Natural killer cell treated with Interleukin-12 subunit alpha and Interleukin-12 subunit beta and Interleukin-15 and Interleukin-18, amount 100 ng/mL, for 72 hours (primary cell): ENCODE results near the gene TBC1D2B. TPM values are rescaled to one million over a fixed set of nuclear protein-coding genes. Genes with fewer than 3 reads are reported as not detected.

Source experiments
- ATAC-seq, 2 donors: fragments of 150-1000 bp; cut with Tn5 transposase in 1 of 2; sonication (Bioruptor Pico), chemical (Tn5 transposase) in 1 of 2; 2 replicates each; pipeline ENCODE4 v1.10.0; 2021
- DNase-seq: peaks from one replicate; pipeline ENCODE4 v3.0.0; 2022; ENCODE audit warnings: low spot score
- H3K27ac Mint-ChIP-seq, 2 donors: 1 replicate in 1 of 2; 2 replicates in 1 of 2; pipeline ENCODE4 v1.8.0; 2022; ENCODE audit warnings: mixed read lengths in 2 of 2, mild to moderate bottlenecking in 1 of 2, moderate library complexity in 1 of 2
- H3K27me3 Mint-ChIP-seq, 2 donors: 1 replicate in 1 of 2; 2 replicates in 1 of 2; pipeline ENCODE4 v1.8.0; 2022; ENCODE audit warnings: mixed read lengths in 2 of 2
- H3K36me3 Mint-ChIP-seq: one replicate; pipeline ENCODE4 v1.8.0; 2022; ENCODE audit warnings: mixed read lengths
- H3K4me1 Mint-ChIP-seq, 2 donors: 1 replicate in 1 of 2; 2 replicates in 1 of 2; pipeline ENCODE4 v1.8.0; 2022; ENCODE audit warnings: low read depth in 2 of 2, mixed read lengths in 2 of 2, mild to moderate bottlenecking in 1 of 2
- H3K4me3 Mint-ChIP-seq: one replicate; pipeline ENCODE4 v1.8.0; 2022; ENCODE audit warnings: mixed read lengths
- H3K9me3 Mint-ChIP-seq: 2 replicates; pipeline ENCODE4 v1.8.0; 2022; ENCODE audit warnings: mixed read lengths
- total RNA-seq, 2 donors: library from RNA; stranded (reverse); gene quantifications; one replicate each; pipeline ENCODE4 v1.2.3, GENCODE V29; 2022

TBC1D2B gene
- total RNA-seq, 2 donors from 2014 or later = 54.1 to 97.0 TPM

- ATAC-seq = no peak
- DNase-seq = no peak
- Mint-ChIP-seq H3K27ac (peak overlapping the region; percentile 49 to 57), H3K27me3 (no peaks in the 10 kb centered on the region), H3K4me1 (peaks cover 4 to 15% of the 10 kb centered on the region in 2 donors), H3K4me3 (no peak overlapping the region), H3K36me3 (peaks cover 33% of the 10 kb centered on the region), H3K9me3 (no peaks in the 10 kb centered on the region)
Observed at GRCh38 chr15:78018445-78018844, 59.1 kb downstream of the TBC1D2B start.

GRCh38 chr15:78016860-78017259 is 60.7 kb downstream of the TBC1D2B start:
- no peak for DNase-seq
- no peak for ATAC-seq
- Mint-ChIP-seq H3K27ac (no peak overlapping the region), H3K4me1 (peaks cover 4 to 15% of the 10 kb centered on the region in 2 donors), H3K36me3 (peaks cover 38% of the 10 kb centered on the region), H3K27me3 (no peaks in the 10 kb centered on the region), H3K4me3 (no peak overlapping the region), H3K9me3 (no peaks in the 10 kb centered on the region)

- peaks cover 0 to 7% of the 10 kb centered on the region in 2 donors for H3K4me1 Mint-ChIP-seq
- ATAC-seq = no peak
- no peak for DNase-seq
- no peaks in the 10 kb centered on the region for H3K27me3 Mint-ChIP-seq
- no peak overlapping the region for H3K4me3 Mint-ChIP-seq
- H3K36me3 Mint-ChIP-seq = peaks cover 33% of the 10 kb centered on the region
- no peaks in the 10 kb centered on the region for H3K9me3 Mint-ChIP-seq
- H3K27ac Mint-ChIP-seq = no peak overlapping the region
Observed at GRCh38 chr15:78012643-78013077, 64.9 kb downstream of the TBC1D2B start.

- Mint-ChIP-seq H3K4me1 (peaks cover 5 to 17% of the 10 kb centered on the region in 2 donors), H3K9me3 (no peaks in the 10 kb centered on the region), H3K4me3 (no peak overlapping the region), H3K27ac (no peak overlapping the region), H3K27me3 (no peaks in the 10 kb centered on the region), H3K36me3 (peaks cover 28% of the 10 kb centered on the region)
- DNase-seq (no peak), ATAC-seq (no peak)
Observed at GRCh38 chr15:78010067-78010466, 67.4 kb downstream of the TBC1D2B start.

- no peaks in the 10 kb centered on the region for H3K9me3 Mint-ChIP-seq
- H3K4me3 Mint-ChIP-seq = no peak overlapping the region
- ATAC-seq (no peak), DNase-seq (no peak)
- no peaks in the 10 kb centered on the region for H3K27me3 Mint-ChIP-seq
- peaks cover 5 to 17% of the 10 kb centered on the region in 2 donors for H3K4me1 Mint-ChIP-seq
- no peak overlapping the region for H3K27ac Mint-ChIP-seq
- H3K36me3 Mint-ChIP-seq = peaks cover 16% of the 10 kb centered on the region
Observed at GRCh38 chr15:78007964-78008886, 69.3 kb downstream of the TBC1D2B start.

- ATAC-seq (no peak), DNase-seq (no peak)
- Mint-ChIP-seq H3K4me3 (no peak overlapping the region), H3K9me3 (no peaks in the 10 kb centered on the region), H3K27me3 (no peaks in the 10 kb centered on the region), H3K4me1 (peaks cover 5 to 17% of the 10 kb centered on the region in 2 donors), H3K36me3 (peaks cover 18% of the 10 kb centered on the region), H3K27ac (peak overlapping the region in 1 of 2 donors; percentile 30)
Observed at GRCh38 chr15:78007211-78007931, 70.1 kb downstream of the TBC1D2B start.

GRCh38 chr15:78006567-78007205 is 70.8 kb downstream of the TBC1D2B start:
- peak overlapping the region in 1 of 2 donors; percentile 30 for H3K27ac Mint-ChIP-seq

GRCh38 chr15:78004919-78005634 is 72.4 kb downstream of the TBC1D2B start:
- DNase-seq = no peak
- Mint-ChIP-seq H3K9me3 (no peaks in the 10 kb centered on the region), H3K4me3 (no peak overlapping the region), H3K36me3 (peaks cover 12% of the 10 kb centered on the region), H3K27ac (peak overlapping the region; percentile 47 to 68), H3K27me3 (no peaks in the 10 kb centered on the region), H3K4me1 (peaks cover 9 to 20% of the 10 kb centered on the region in 2 donors)
- ATAC-seq = no peak

More at GRCh38 chr15:78006567-78007205, 70.8 kb downstream of the TBC1D2B start:
- DNase-seq = no peak
- Mint-ChIP-seq H3K4me3 (no peak overlapping the region), H3K36me3 (peaks cover 18% of the 10 kb centered on the region), H3K9me3 (no peaks in the 10 kb centered on the region), H3K27me3 (no peaks in the 10 kb centered on the region), H3K4me1 (peaks cover 5 to 17% of the 10 kb centered on the region in 2 donors)
- no peak for ATAC-seq

GRCh38 chr15:78004222-78004727 is 73.2 kb downstream of the TBC1D2B start:
- H3K4me3 Mint-ChIP-seq = no peak overlapping the region
- H3K27ac Mint-ChIP-seq = peak overlapping the region; percentile 47 to 68
- peaks cover 9 to 20% of the 10 kb centered on the region in 2 donors for H3K4me1 Mint-ChIP-seq
- ATAC-seq (peak in 1 of 2 donors; percentile 51), DNase-seq (no peak)
- H3K27me3 Mint-ChIP-seq = no peaks in the 10 kb centered on the region
- peaks cover 11% of the 10 kb centered on the region for H3K36me3 Mint-ChIP-seq
- H3K9me3 Mint-ChIP-seq = no peaks in the 10 kb centered on the region

- ATAC-seq (no peak), DNase-seq (no peak)
- Mint-ChIP-seq H3K9me3 (no peaks in the 10 kb centered on the region), H3K36me3 (peaks cover 11% of the 10 kb centered on the region), H3K4me1 (peaks cover 9 to 20% of the 10 kb centered on the region in 2 donors), H3K27me3 (no peaks in the 10 kb centered on the region), H3K4me3 (no peak overlapping the region), H3K27ac (peak overlapping the region in 1 of 2 donors; percentile 68)
Observed at GRCh38 chr15:78003539-78004008, 73.9 kb downstream of the TBC1D2B start.

GRCh38 chr15:78002996-78003395 is 74.5 kb downstream of the TBC1D2B start:
- no peak for ATAC-seq
- no peak for DNase-seq
- no peaks in the 10 kb centered on the region for H3K9me3 Mint-ChIP-seq
- H3K27me3 Mint-ChIP-seq = no peaks in the 10 kb centered on the region
- peak overlapping the region; percentile 28 to 39 for H3K27ac Mint-ChIP-seq
- no peak overlapping the region for H3K4me3 Mint-ChIP-seq
- H3K36me3 Mint-ChIP-seq = peaks cover 11% of the 10 kb centered on the region
- H3K4me1 Mint-ChIP-seq = peaks cover 9 to 20% of the 10 kb centered on the region in 2 donors

- Mint-ChIP-seq H3K27ac (peak overlapping the region in 1 of 2 donors; percentile 20), H3K36me3 (peaks cover 7% of the 10 kb centered on the region), H3K27me3 (no peaks in the 10 kb centered on the region), H3K4me3 (no peak overlapping the region), H3K4me1 (peaks cover 4 to 15% of the 10 kb centered on the region in 2 donors), H3K9me3 (no peaks in the 10 kb centered on the region)
- DNase-seq (no peak), ATAC-seq (no peak)
Observed at GRCh38 chr15:78001656-78002055, 75.9 kb downstream of the TBC1D2B start.

- peaks cover 4 to 8% of the 10 kb centered on the region in 2 donors for H3K4me1 Mint-ChIP-seq
- no peak overlapping the region for H3K4me3 Mint-ChIP-seq
- peaks cover 4% of the 10 kb centered on the region for H3K36me3 Mint-ChIP-seq
- no peaks in the 10 kb centered on the region for H3K9me3 Mint-ChIP-seq
- H3K27me3 Mint-ChIP-seq = no peaks in the 10 kb centered on the region
- DNase-seq = no peak
- ATAC-seq = no peak
- peak overlapping the region in 1 of 2 donors; percentile 20 for H3K27ac Mint-ChIP-seq
Observed at GRCh38 chr15:78000927-78001249, 76.6 kb downstream of the TBC1D2B start.
